Neural progenitor cell (in vitro differentiated cells): ENCODE data around the gene DUS4L. TPM values are rescaled to one million over a fixed set of nuclear protein-coding genes. Genes with fewer than 3 reads are reported as not detected.

Experiments
- DNase-seq: peaks from one replicate; pipeline ENCODE4 v3.0.0-alpha.2; 2016; ENCODE audit warnings: low spot score
- H2AFZ ChIP-seq: fragments of 200-600 bp; sonication (generic); replicated peaks from 2 replicates; pipeline ENCODE4 v1.6.1; 2016; ENCODE audit warnings: antibody characterized with exemption
- H3F3A ChIP-seq: fragments of 200-600 bp; sonication (generic); 2 replicates; pipeline ENCODE4 v1.6.1; 2016; ENCODE audit warnings: antibody characterized with exemption, low read depth
- H3K27ac ChIP-seq: fragments of 200-600 bp; sonication (generic); 2 replicates; pipeline ENCODE4 v1.5.1; 2016; ENCODE audit warnings: mild to moderate bottlenecking
- H3K27me3 ChIP-seq: fragments of 200-600 bp; sonication (generic); 2 replicates; pipeline ENCODE4 v1.6.1; 2016; ENCODE audit warnings: mild to moderate bottlenecking, moderate library complexity
- H3K36me3 ChIP-seq: fragments of 200-600 bp; sonication (generic); 2 replicates; pipeline ENCODE4 v1.5.1; 2016
- H3K4me1 ChIP-seq: fragments of 200-600 bp; sonication (generic); 2 replicates; pipeline ENCODE4 v1.6.1; 2016; ENCODE audit warnings: mixed run types
- H3K4me2 ChIP-seq: fragments of 200-600 bp; sonication (generic); 2 replicates; pipeline ENCODE4 v1.6.1; 2016
- H3K4me3 ChIP-seq: fragments of 200-600 bp; sonication (generic); 2 replicates; pipeline ENCODE4 v1.5.1; 2016
- H3K79me2 ChIP-seq: fragments of 200-600 bp; sonication (generic); 2 replicates; pipeline ENCODE4 v1.6.1; 2016; ENCODE audit warnings: low read depth
- H3K9ac ChIP-seq: fragments of 200-600 bp; sonication (generic); 2 replicates; pipeline ENCODE4 v1.6.1; 2016
- H3K9me3 ChIP-seq: fragments of 200-600 bp; sonication (generic); 2 replicates; pipeline ENCODE4 v1.5.1; 2016; ENCODE audit warnings: low read depth
- H4K20me1 ChIP-seq: fragments of 200-600 bp; sonication (generic); 2 replicates; pipeline ENCODE4 v1.6.1; 2016; ENCODE audit warnings: low read depth
- H3K27ac Mint-ChIP-seq: 3 replicates; pipeline ENCODE4 v1.8.0; 2021; ENCODE audit warnings: mixed read lengths
- H3K27me3 Mint-ChIP-seq: 2 replicates; pipeline ENCODE4 v1.8.0; 2022; ENCODE audit warnings: low read depth, mild to moderate bottlenecking, inconsistent platforms, moderate library complexity, mixed read lengths; ENCODE audit not compliant: insufficient read depth
- H3K36me3 Mint-ChIP-seq: 3 replicates; pipeline ENCODE4 v1.8.0; 2021; ENCODE audit warnings: mixed read lengths
- H3K4me1 Mint-ChIP-seq: 3 replicates; pipeline ENCODE4 v1.8.0; 2021; ENCODE audit warnings: mixed read lengths
- H3K4me3 Mint-ChIP-seq: 3 replicates; pipeline ENCODE4 v1.8.0; 2021; ENCODE audit warnings: mild to moderate bottlenecking, moderate library complexity, mixed read lengths
- H3K9me3 Mint-ChIP-seq: 3 replicates; pipeline ENCODE4 v1.8.0; 2020; ENCODE audit warnings: mixed read lengths
- EZH2 ChIP-seq: fragments of 200-600 bp; sonication (generic); IDR thresholded peaks from 2 replicates; pipeline ENCODE4 v1.6.1; 2017; ENCODE audit warnings: antibody characterized with exemption, mild to moderate bottlenecking, moderate library complexity
- EZH2phosphoT487 ChIP-seq: fragments of 200-600 bp; sonication (generic); IDR thresholded peaks from 2 replicates; pipeline ENCODE4 v1.6.1; 2017; ENCODE audit warnings: antibody characterized with exemption
- total RNA-seq: library from RNA; depleted of rRNA; stranded (reverse); fragments of >200 nt; gene quantifications from 2 replicates; pipeline ENCODE4 v1.2.3, GENCODE V29; 2015; ENCODE audit warnings: low replicate concordance
- TF ChIP-seq, protein P1 (sequence below): fragments of 200-600 bp; sonication (generic); IDR thresholded peaks from 2 replicates; pipeline ENCODE4 v1.5.1; 2017; ENCODE audit warnings: antibody characterized with exemption, mild to moderate bottlenecking

The DUS4L gene
- total RNA-seq, 1 donor from 2014 or later, result 24.4 TPM

DNA sequence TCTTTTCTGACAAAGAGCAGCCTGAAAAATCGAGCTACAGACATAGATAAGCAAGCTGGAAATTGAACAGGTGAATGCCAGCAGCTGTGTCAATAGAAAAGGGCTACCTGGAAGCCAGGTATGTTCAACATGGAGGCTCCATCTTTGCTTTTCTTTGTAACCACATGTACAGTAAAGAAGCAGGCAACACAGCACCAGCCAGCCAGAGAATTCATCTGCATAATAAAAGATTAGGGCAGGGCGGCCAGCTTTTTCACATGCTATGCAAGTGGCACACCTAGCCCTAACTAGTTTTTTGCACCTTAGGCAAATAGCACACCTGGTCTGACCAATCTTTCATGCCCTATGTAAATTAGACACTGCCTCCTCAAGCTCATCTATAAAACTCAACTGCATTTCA, 25.8 kb upstream of the DUS4L start:
- Mint-ChIP-seq H3K27ac (no peak overlapping the region), H3K36me3 (peaks cover 33% of the 10 kb centered on the region), H3K27me3 (no peaks in the 10 kb centered on the region), H3K4me1 (no peaks in the 10 kb centered on the region), H3K4me3 (no peak overlapping the region), H3K9me3 (peaks cover 21% of the 10 kb centered on the region)
- Histone ChIP-seq H3K9ac (no peak overlapping the region), H3K4me3 (no peak overlapping the region), H2AFZ (no peak overlapping the region), H3K4me1 (no peaks in the 10 kb centered on the region), H3K79me2 (peaks cover 21% of the 10 kb centered on the region), H3K27me3 (no peaks in the 10 kb centered on the region), H4K20me1 (no peaks in the 10 kb centered on the region), H3K27ac (no peak overlapping the region), H3K36me3 (no peaks in the 10 kb centered on the region), H3K4me2 (no peak overlapping the region), H3F3A (no peaks in the 10 kb centered on the region), H3K9me3 (no peaks in the 10 kb centered on the region)
- DNase-seq, result no peak
- TF ChIP-seq, protein P1, sequence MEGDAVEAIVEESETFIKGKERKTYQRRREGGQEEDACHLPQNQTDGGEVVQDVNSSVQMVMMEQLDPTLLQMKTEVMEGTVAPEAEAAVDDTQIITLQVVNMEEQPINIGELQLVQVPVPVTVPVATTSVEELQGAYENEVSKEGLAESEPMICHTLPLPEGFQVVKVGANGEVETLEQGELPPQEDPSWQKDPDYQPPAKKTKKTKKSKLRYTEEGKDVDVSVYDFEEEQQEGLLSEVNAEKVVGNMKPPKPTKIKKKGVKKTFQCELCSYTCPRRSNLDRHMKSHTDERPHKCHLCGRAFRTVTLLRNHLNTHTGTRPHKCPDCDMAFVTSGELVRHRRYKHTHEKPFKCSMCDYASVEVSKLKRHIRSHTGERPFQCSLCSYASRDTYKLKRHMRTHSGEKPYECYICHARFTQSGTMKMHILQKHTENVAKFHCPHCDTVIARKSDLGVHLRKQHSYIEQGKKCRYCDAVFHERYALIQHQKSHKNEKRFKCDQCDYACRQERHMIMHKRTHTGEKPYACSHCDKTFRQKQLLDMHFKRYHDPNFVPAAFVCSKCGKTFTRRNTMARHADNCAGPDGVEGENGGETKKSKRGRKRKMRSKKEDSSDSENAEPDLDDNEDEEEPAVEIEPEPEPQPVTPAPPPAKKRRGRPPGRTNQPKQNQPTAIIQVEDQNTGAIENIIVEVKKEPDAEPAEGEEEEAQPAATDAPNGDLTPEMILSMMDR, result no peak
- no peak for TF ChIP-seq EZH2
- no peak for TF ChIP-seq EZH2phosphoT487

DNA sequence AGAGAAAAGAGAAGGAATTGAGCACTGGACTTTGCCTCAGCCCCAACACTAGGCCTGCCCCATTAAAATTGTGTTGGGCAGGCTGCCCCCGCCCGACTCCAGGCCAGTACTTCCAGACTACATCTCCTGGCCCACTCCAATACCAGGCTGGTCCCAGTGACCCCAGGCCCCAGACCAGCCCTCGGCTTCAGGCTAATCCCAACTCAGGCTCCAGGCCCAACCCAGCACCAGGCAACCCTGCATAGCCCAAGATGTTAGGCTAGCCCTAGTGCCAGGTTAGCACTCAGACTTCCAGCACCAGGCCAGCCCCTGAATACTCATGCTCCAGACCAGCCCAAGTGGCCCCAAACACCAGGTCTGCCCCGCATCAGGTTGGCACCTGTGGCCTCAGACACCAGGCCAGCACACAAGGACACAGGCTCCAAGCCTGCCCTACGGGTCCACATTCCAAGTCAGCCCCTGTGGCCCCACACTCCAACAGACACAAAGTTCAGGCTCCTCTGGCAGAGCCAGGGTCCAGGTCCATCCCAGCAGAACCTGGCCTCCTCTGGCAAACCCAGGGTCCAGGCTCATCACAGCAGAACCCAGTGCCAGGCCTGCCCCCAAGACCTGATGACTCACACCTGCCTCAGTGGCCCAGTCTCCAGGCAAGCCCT, 20.3 kb upstream of the DUS4L start:
- Histone ChIP-seq H4K20me1 (no peaks in the 10 kb centered on the region), H3F3A (no peaks in the 10 kb centered on the region), H3K36me3 (peaks cover 25% of the 10 kb centered on the region), H3K4me3 (no peak overlapping the region), H3K79me2 (peaks cover 12% of the 10 kb centered on the region), H3K27me3 (no peaks in the 10 kb centered on the region), H3K4me1 (no peaks in the 10 kb centered on the region), H3K27ac (no peak overlapping the region), H3K9ac (no peak overlapping the region), H3K9me3 (no peaks in the 10 kb centered on the region), H3K4me2 (no peak overlapping the region), H2AFZ (no peak overlapping the region)
- Mint-ChIP-seq H3K27ac (no peak overlapping the region), H3K4me3 (no peak overlapping the region), H3K36me3 (peaks cover 33% of the 10 kb centered on the region), H3K4me1 (no peaks in the 10 kb centered on the region), H3K27me3 (no peaks in the 10 kb centered on the region), H3K9me3 (peaks cover 13% of the 10 kb centered on the region)
- no peak for DNase-seq
- TF ChIP-seq, protein P1, result no peak
- TF ChIP-seq EZH2, result no peak
- TF ChIP-seq EZH2phosphoT487, result no peak

GRCh38 chr7:107544848-107545591, 18.8 kb upstream of the DUS4L start:
- H3K4me1 Mint-ChIP-seq, result no peaks in the 10 kb centered on the region
- no peak overlapping the region for H3K27ac ChIP-seq
- no peaks in the 10 kb centered on the region for H3K4me1 ChIP-seq
- no peaks in the 10 kb centered on the region for H3F3A ChIP-seq
- no peaks in the 10 kb centered on the region for H4K20me1 ChIP-seq
- no peak overlapping the region for H3K4me3 ChIP-seq
- peaks cover 12% of the 10 kb centered on the region for H3K79me2 ChIP-seq
- no peak overlapping the region for H2AFZ ChIP-seq
- H3K9me3 ChIP-seq, result no peaks in the 10 kb centered on the region
- H3K4me2 ChIP-seq, result no peak overlapping the region
- H3K4me3 Mint-ChIP-seq, result no peak overlapping the region
- peaks cover 25% of the 10 kb centered on the region for H3K36me3 ChIP-seq
- peaks cover 37% of the 10 kb centered on the region for H3K36me3 Mint-ChIP-seq
- no peak overlapping the region for H3K27ac Mint-ChIP-seq
- peaks cover 13% of the 10 kb centered on the region for H3K9me3 Mint-ChIP-seq
- H3K27me3 ChIP-seq, result no peaks in the 10 kb centered on the region
- DNase-seq, result no peak
- H3K9ac ChIP-seq, result no peak overlapping the region
- H3K27me3 Mint-ChIP-seq, result no peaks in the 10 kb centered on the region
- no peak for TF ChIP-seq EZH2

GRCh38 chr7:107551936-107552335, 11.8 kb upstream of the DUS4L start:
- no peak overlapping the region for H3K27ac Mint-ChIP-seq
- H3K4me3 ChIP-seq, result no peak overlapping the region
- peaks cover 15% of the 10 kb centered on the region for H3K36me3 ChIP-seq
- no peak overlapping the region for H3K4me2 ChIP-seq
- DNase-seq, result no peak
- no peak overlapping the region for H3K9ac ChIP-seq
- H3K4me3 Mint-ChIP-seq, result no peak overlapping the region
- H3F3A ChIP-seq, result no peaks in the 10 kb centered on the region
- H4K20me1 ChIP-seq, result no peaks in the 10 kb centered on the region
- no peaks in the 10 kb centered on the region for H3K4me1 Mint-ChIP-seq
- no peaks in the 10 kb centered on the region for H3K27me3 ChIP-seq
- TF ChIP-seq EZH2phosphoT487, result no peak
- TF ChIP-seq EZH2, result no peak
- TF ChIP-seq, protein P1, result no peak
- no peaks in the 10 kb centered on the region for H3K27me3 Mint-ChIP-seq
- H3K9me3 ChIP-seq, result no peaks in the 10 kb centered on the region
- H3K79me2 ChIP-seq, result peaks cover 19% of the 10 kb centered on the region
- H3K27ac ChIP-seq, result no peak overlapping the region
- no peaks in the 10 kb centered on the region for H3K9me3 Mint-ChIP-seq
- peaks cover 27% of the 10 kb centered on the region for H3K36me3 Mint-ChIP-seq
- H2AFZ ChIP-seq, result no peak overlapping the region
- H3K4me1 ChIP-seq, result no peaks in the 10 kb centered on the region
